ENCODE data around the gene CIAO1.
A peak's percentile ranks its signal among the peaks of the same experiment; 100 is the strongest.
"Not testable (repeated sequence)": the region's sequence is repeated elsewhere in the genome, so short reads cannot be mapped to it uniquely, and the experiment has no call there.

CIAO1 gene

GRCh38 chr2:96250188-96250587 lies 15.8 kb upstream of the CIAO1 start:
- no peak for DNase-seq (ENCODE audit: low read depth in 3 of 3)

GRCh38 chr2:96251721-96252292 lies 14.2 kb upstream of the CIAO1 start:
- DNase-seq (ENCODE audit: low read depth in 3 of 3): no peak

- DNase-seq (ENCODE audit: low read depth in 3 of 3): no peak
Observed at GRCh38 chr2:96252526-96252925, 13.5 kb upstream of the CIAO1 start.

GRCh38 chr2:96253006-96253405 lies 13.0 kb upstream of the CIAO1 start:
- DNase-seq (ENCODE audit: low read depth in 3 of 3): no peak

GRCh38 chr2:96254571-96254970 lies 11.5 kb upstream of the CIAO1 start:
- no peak for DNase-seq (ENCODE audit: low read depth in 3 of 3)

GRCh38 chr2:96256611-96257113 lies 9.4 kb upstream of the CIAO1 start:
- no peak for DNase-seq (ENCODE audit: low read depth in 3 of 3)

- not testable (repeated sequence) for DNase-seq (ENCODE audit: low read depth in 3 of 3)
Observed at GRCh38 chr2:96257744-96258143, 8.3 kb upstream of the CIAO1 start.

- no peak for DNase-seq (ENCODE audit: low read depth in 3 of 3)
Observed at GRCh38 chr2:96258166-96259022, 7.6 kb upstream of the CIAO1 start.

- DNase-seq (ENCODE audit: low read depth in 3 of 3): no peak
Observed at GRCh38 chr2:96259497-96259921, 6.5 kb upstream of the CIAO1 start.

GRCh38 chr2:96260387-96261260 lies 5.4 kb upstream of the CIAO1 start:
- peak in 1 of 3 donors; percentile 21 for DNase-seq (ENCODE audit: low read depth in 3 of 3)

GRCh38 chr2:96261328-96262003 lies 4.6 kb upstream of the CIAO1 start:
- no peak for DNase-seq (ENCODE audit: low read depth in 3 of 3)

- no peak for DNase-seq (ENCODE audit: low read depth in 3 of 3)
Observed at GRCh38 chr2:96262306-96262705, 3.7 kb upstream of the CIAO1 start.

- no peak for DNase-seq (ENCODE audit: low read depth in 3 of 3)
Observed at GRCh38 chr2:96264086-96264485, 1.9 kb upstream of the CIAO1 start.

- DNase-seq (ENCODE audit: low read depth in 3 of 3): no peak
Observed at GRCh38 chr2:96264656-96265348, 1.2 kb upstream of the CIAO1 start.

- peak in 1 of 3 donors; percentile 13 for DNase-seq (ENCODE audit: low read depth in 3 of 3)
Observed at GRCh38 chr2:96265349-96265839, 631 bp upstream of the CIAO1 start.

- DNase-seq (ENCODE audit: low read depth in 3 of 3): peak; percentile 37 to 54 (median 41)
Observed at GRCh38 chr2:96267159-96267971, 1.3 kb downstream of the CIAO1 start.

- DNase-seq (ENCODE audit: low read depth in 3 of 3): no peak
Observed at GRCh38 chr2:96271995-96272394, 6.0 kb downstream of the CIAO1 start.

- DNase-seq (ENCODE audit: low read depth in 3 of 3): no peak
Observed at GRCh38 chr2:96273763-96274162, 7.7 kb downstream of the CIAO1 start.

- no peak for DNase-seq (ENCODE audit: low read depth in 3 of 3)
Observed at GRCh38 chr2:96274355-96275056, 8.5 kb downstream of the CIAO1 start.
